Measurements from ENCODE around the gene MAP3K6.

The MAP3K6 gene

DNA sequence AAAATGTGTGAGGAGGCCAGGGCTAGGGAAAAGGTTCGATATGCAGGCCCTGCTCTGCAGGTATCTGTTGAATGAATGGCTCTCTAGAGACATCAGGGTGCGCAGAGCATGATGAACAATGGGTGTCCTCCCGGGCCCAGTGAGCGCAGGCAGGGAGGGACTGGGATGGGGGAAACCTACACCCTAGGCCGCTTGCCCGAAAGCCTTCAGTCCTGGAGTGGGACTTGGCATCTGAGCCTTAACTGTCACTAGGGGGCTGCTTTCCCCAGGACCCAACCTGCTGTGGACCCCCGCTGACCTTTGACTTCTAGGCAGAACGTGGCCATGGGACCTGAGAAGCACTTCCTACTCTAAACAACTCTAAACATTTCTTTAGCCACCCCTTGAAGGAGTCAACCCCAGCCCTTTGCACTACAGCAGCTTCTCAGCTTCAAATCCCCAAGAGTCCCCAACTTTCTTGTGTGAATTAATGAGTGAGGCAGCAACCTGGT, 444 bp upstream of the MAP3K6 start:
- no peak for DNase-seq (ENCODE audit: low spot score)
- ChIA-PET CTCF (interaction anchor here (1.3 to 3.0 kb wide), 5 partner anchors 20 to 66 kb away, joined by 3 to 19 read pairs (median 5); no protein-coding TSS in a partner anchor), POLR2A (ENCODE audit: low non-redundant PET) (interaction anchor here (0.7 to 1.1 kb wide), 4 partner anchors 9 to 20 kb away, joined by 3 to 5 read pairs (median 4); no protein-coding TSS in a partner anchor)
- peak overlapping the region; percentile 100 for H3K27ac ChIP-seq
- TF ChIP-seq, protein P1, sequence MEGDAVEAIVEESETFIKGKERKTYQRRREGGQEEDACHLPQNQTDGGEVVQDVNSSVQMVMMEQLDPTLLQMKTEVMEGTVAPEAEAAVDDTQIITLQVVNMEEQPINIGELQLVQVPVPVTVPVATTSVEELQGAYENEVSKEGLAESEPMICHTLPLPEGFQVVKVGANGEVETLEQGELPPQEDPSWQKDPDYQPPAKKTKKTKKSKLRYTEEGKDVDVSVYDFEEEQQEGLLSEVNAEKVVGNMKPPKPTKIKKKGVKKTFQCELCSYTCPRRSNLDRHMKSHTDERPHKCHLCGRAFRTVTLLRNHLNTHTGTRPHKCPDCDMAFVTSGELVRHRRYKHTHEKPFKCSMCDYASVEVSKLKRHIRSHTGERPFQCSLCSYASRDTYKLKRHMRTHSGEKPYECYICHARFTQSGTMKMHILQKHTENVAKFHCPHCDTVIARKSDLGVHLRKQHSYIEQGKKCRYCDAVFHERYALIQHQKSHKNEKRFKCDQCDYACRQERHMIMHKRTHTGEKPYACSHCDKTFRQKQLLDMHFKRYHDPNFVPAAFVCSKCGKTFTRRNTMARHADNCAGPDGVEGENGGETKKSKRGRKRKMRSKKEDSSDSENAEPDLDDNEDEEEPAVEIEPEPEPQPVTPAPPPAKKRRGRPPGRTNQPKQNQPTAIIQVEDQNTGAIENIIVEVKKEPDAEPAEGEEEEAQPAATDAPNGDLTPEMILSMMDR (conservative IDR thresholded peaks at IDR 0.05; ENCODE audit: low read depth) = no peak

DNA sequence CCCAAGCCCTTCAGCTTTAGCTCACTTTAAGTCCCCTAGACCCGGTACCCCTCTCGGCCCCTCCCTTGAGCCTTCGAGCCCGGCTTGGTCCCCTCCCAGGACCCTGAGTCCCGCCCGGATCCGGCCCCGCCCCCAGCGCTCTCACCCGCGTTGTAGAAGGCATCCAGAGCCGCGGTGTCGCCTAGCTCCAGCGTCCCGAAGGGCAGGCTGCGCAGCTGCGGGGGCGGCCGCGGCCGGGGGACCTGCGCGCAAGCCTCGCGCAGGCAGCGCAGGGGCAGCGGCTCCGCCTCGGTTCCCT, 699 bp downstream of the MAP3K6 start:
- CTCF ChIA-PET = interaction anchor here (0.6 to 3.0 kb wide), 10 partner anchors 9 to 65 kb away, joined by 3 to 19 read pairs (median 4); no protein-coding TSS in a partner anchor
- H3K27ac ChIP-seq = peak overlapping the region; percentile 100
- POLR2A ChIA-PET (ENCODE audit: low non-redundant PET) = interaction anchor here (0.8 to 1.1 kb wide), 4 partner anchors 8 to 65 kb away, joined by 3 to 5 read pairs (median 4); no protein-coding TSS in a partner anchor
- TF ChIP-seq, protein P1 (conservative IDR thresholded peaks at IDR 0.05; ENCODE audit: low read depth) = no peak
- DNase-seq (ENCODE audit: low spot score) = peak; percentile 66

DNA sequence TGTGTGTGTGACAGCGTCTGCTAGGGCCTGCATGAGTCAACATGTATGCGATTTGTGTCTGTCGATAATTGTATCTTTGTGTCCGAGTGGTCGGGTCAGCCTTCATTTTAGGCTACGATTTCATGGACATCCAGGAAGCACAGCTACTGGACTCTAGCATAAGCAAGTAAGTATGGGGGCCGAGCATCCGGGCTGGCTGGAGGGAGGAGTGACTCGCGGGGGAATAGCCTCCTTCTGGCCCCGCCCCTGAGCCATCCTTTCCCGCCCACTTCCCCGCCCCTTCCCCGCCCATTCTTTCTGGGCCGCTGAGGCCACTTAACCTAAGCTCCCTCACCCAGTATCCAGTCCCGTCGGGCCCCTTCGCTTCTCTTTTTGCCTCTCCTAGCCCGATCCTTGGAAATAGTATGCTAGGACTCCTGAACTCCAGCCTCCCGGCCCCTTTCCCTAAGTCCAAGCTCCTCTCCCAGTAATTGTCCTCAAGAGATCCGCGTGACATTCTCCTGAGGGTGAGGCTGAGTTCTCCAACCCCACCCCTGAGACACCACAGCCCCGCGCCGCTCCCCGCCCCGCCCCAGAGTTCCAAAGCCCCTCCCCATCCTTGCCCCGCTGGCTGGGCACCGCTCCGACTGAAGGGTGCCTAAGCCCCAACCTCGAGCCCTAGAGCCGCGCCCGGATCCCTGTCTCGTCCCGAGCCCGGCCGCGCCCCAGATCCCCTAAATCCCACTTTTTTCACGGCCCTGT, 1.2 kb downstream of the MAP3K6 start:
- peak overlapping the region; percentile 100 for H3K27ac ChIP-seq
- CTCF ChIA-PET = interaction anchor here (0.6 to 3.0 kb wide), 10 partner anchors 8 to 65 kb away, joined by 3 to 19 read pairs (median 4); no protein-coding TSS in a partner anchor
- POLR2A ChIA-PET (ENCODE audit: low non-redundant PET) = interaction anchor here (0.8 to 1.2 kb wide), 6 partner anchors 12 to 65 kb away, joined by 3 to 11 read pairs (median 4); no protein-coding TSS in a partner anchor
- TF ChIP-seq, protein P1 (conservative IDR thresholded peaks at IDR 0.05; ENCODE audit: low read depth) = no peak
- DNase-seq (ENCODE audit: low spot score) = peak; percentile 90

DNA sequence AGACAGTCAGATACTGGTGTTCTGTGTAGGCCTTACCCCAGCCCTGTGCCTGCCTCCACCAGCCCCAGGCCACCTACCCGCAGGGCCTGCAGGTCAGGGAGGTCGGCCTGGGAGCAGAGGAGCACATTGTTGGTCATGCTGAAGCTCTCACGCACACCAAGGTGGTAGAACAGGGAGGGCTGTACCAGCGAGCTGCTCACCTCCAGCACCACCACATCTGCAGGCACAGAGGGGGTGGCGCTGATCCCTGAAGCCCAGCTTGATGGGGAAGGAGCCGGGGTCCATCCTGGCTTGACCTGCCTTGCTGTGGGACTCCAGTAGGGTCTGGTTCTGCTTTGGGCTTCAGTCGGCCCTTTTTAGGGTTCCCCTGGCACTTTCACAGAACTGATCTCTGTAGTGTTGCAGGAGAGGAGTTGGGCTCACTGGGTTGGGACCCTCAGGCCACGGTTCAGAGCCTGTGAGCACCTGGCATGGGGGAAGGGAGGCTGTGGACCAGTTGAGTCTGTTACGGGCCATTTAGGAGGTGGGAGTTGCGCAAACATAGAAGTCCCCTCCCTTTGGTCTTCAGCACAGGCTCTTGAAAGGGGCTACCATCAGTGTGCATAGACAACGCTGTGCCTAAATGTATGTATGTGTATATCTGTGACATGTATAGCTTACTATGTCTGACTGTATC, 1.9 kb downstream of the MAP3K6 start:
- TF ChIP-seq, protein P1 (conservative IDR thresholded peaks at IDR 0.05; ENCODE audit: low read depth) = no peak
- H3K27ac ChIP-seq = peak overlapping the region; percentile 100
- POLR2A ChIA-PET (ENCODE audit: low non-redundant PET) = interaction anchor here (0.8 to 1.2 kb wide), 5 partner anchors 12 to 64 kb away, joined by 3 to 11 read pairs (median 5); no protein-coding TSS in a partner anchor

DNA sequence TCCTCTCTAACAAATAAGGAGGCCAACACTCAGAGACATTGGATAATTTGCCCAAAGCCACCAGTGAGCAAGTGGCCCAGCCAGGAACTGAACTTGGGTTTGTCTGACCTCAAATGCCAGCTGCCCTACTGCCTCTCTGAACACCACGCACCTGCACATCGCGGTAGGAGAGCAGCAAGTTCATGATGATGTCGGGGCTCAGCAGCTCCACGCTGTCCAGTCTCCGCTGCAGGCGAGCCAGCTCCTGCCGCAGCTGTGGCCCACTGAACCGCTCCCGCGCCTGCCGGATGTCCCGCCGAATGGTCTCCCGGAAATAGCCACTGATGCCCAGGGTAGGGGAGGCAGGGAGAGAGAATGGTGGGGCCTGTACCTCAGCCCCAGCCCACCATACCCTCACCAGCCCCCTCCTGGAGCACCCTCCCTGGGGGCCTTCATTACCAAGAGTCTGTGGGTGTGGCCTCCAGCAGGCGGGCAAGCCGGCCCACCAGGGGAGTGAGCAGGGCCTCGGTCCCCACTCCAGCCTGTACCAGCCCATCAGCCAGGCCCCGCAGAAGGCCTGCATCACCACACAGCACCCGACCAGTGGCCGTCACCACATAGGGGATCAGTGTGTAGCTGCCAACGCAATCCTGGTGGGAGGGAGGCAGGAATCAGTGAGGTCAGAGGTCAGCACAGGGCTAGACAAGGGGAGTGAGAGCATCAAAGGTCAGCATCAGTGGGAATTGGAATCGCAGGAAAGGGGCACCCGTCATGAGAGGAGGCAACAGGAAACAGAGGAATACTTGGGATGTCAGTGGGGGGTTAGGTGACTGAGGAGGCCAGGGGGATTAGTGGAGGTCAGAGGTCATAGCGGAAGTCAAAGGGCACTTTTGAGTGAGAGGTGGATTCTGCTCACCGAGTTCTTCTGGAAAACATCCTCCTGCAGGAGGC, 2.7 kb downstream of the MAP3K6 start:
- TF ChIP-seq, protein P1 (conservative IDR thresholded peaks at IDR 0.05; ENCODE audit: low read depth) = no peak
- DNase-seq (ENCODE audit: low spot score) = no peak
- H3K27ac ChIP-seq = peak overlapping the region; percentile 100
- POLR2A ChIA-PET (ENCODE audit: low non-redundant PET) = no interaction called here
- CTCF ChIA-PET = no interaction called here

More for the DNA sequence above, 1.9 kb downstream of the MAP3K6 start:
- CTCF ChIA-PET = interaction anchor here (1.4 to 2.9 kb wide), 3 partner anchors 7 to 64 kb away, joined by 4 to 18 read pairs (median 9); no protein-coding TSS in a partner anchor
- DNase-seq (ENCODE audit: low spot score) = no peak

Measured in RWPE1 (cell line).